LNCaP clone FGC (cell line): Measurements from ENCODE around the gene RAB25.

Experiments
- DNase-seq: peaks from one replicate; pipeline ENCODE4 v3.0.0-alpha.2; 2011; ENCODE audit warnings: low read depth
- H3K4me3 ChIP-seq: 2 replicates; pipeline ENCODE4 v1.5.1; 2011; ENCODE audit warnings: mild to moderate bottlenecking, low read depth, low read length, control low read depth
- CTCF ChIP-seq: IDR thresholded peaks from 2 replicates; pipeline ENCODE4 v1.5.1; 2012; ENCODE audit warnings: mild to moderate bottlenecking; ENCODE audit not compliant: control insufficient read depth, insufficient read depth; ENCODE audit errors: extremely low read depth

The RAB25 gene

GRCh38 chr1:156045076-156045475, 15.9 kb upstream of the RAB25 start:
- TF ChIP-seq CTCF, result no peak
- no peak for DNase-seq
- H3K4me3 ChIP-seq, result no peak overlapping the region

- TF ChIP-seq CTCF, result no peak
- no peak for DNase-seq
- H3K4me3 ChIP-seq, result no peak overlapping the region
Measured at GRCh38 chr1:156048663-156049258, 12.2 kb upstream of the RAB25 start.

GRCh38 chr1:156050376-156050775, 10.6 kb upstream of the RAB25 start:
- DNase-seq, result no peak
- no peak overlapping the region for H3K4me3 ChIP-seq
- TF ChIP-seq CTCF, result no peak

GRCh38 chr1:156051011-156051725, 9.8 kb upstream of the RAB25 start:
- DNase-seq, result no peak
- H3K4me3 ChIP-seq, result no peak overlapping the region
- no peak for TF ChIP-seq CTCF

- peak overlapping the region; percentile 67 for H3K4me3 ChIP-seq
- peak; percentile 30 for TF ChIP-seq CTCF
- DNase-seq, result peak; percentile 50
Measured at GRCh38 chr1:156052862-156053767, 7.8 kb upstream of the RAB25 start.

- H3K4me3 ChIP-seq, result peak within 1 kb of the TSS; percentile 92
- DNase-seq, result peak; percentile 59
- peak; percentile 82 for TF ChIP-seq CTCF
Measured at GRCh38 chr1:156053768-156054499, 7.0 kb upstream of the RAB25 start, which contains the start of gene UBQLN4. Gene UBQLN4, minus strand, starts transcription at chr1:156053798. Its CDS starts 97 bp downstream, at chr1:156053701.
